ENCODE data around the gene IMMP2L.

The IMMP2L gene

GRCh38 chr7:111092406-111093236, 469.7 kb downstream of the IMMP2L start:
- ATAC-seq (ENCODE audit: low read depth), result no peak
- H3K27ac ChIP-seq (ENCODE audit: poor library complexity, severe bottlenecking), result no peak overlapping the region
- no peaks in the 10 kb centered on the region for H3K27me3 ChIP-seq (ENCODE audit: insufficient read depth, poor library complexity, severe bottlenecking)
- H3K4me1 ChIP-seq (ENCODE audit: insufficient read depth, poor library complexity, severe bottlenecking), result no peaks in the 10 kb centered on the region
- H3K9me3 ChIP-seq (ENCODE audit: severe bottlenecking), result no peaks in the 10 kb centered on the region
- no peak overlapping the region for H3K4me3 ChIP-seq (ENCODE audit: severe bottlenecking)
- no peak for TF ChIP-seq CTCF (IDR thresholded peaks at IDR 0.05; ENCODE audit: poor library complexity, severe bottlenecking)
- H3K36me3 ChIP-seq (ENCODE audit: low read depth), result no peaks in the 10 kb centered on the region
- DNase-seq (ENCODE audit: low spot score), result no peak

GRCh38 chr7:111091593-111092358, 470.5 kb downstream of the IMMP2L start:
- ATAC-seq (ENCODE audit: low read depth), result no peak
- H3K4me3 ChIP-seq (ENCODE audit: severe bottlenecking), result no peak overlapping the region
- no peak overlapping the region for H3K27ac ChIP-seq (ENCODE audit: poor library complexity, severe bottlenecking)
- TF ChIP-seq CTCF (IDR thresholded peaks at IDR 0.05; ENCODE audit: poor library complexity, severe bottlenecking), result no peak
- no peaks in the 10 kb centered on the region for H3K4me1 ChIP-seq (ENCODE audit: insufficient read depth, poor library complexity, severe bottlenecking)
- H3K27me3 ChIP-seq (ENCODE audit: insufficient read depth, poor library complexity, severe bottlenecking), result no peaks in the 10 kb centered on the region
- DNase-seq (ENCODE audit: low spot score), result no peak
- H3K36me3 ChIP-seq (ENCODE audit: low read depth), result no peaks in the 10 kb centered on the region
- H3K9me3 ChIP-seq (ENCODE audit: severe bottlenecking), result no peaks in the 10 kb centered on the region

- no peak for DNase-seq (ENCODE audit: low spot score)
These were observed 471.4 kb downstream of the IMMP2L start, which contains the start of gene LRRN3 for GRCh38 chr7:111090846-111091245. Gene LRRN3 (plus strand): TSS chr7:111091127. CDS start chr7:111122773, 31,646 bp downstream.

GRCh38 chr7:111089822-111090426, 472.4 kb downstream of the IMMP2L start:
- Histone ChIP-seq H3K9me3 (ENCODE audit: severe bottlenecking) (no peaks in the 10 kb centered on the region), H3K4me1 (ENCODE audit: insufficient read depth, poor library complexity, severe bottlenecking) (no peaks in the 10 kb centered on the region), H3K36me3 (ENCODE audit: low read depth) (no peaks in the 10 kb centered on the region), H3K27me3 (ENCODE audit: insufficient read depth, poor library complexity, severe bottlenecking) (no peaks in the 10 kb centered on the region), H3K27ac (ENCODE audit: poor library complexity, severe bottlenecking) (no peak overlapping the region), H3K4me3 (ENCODE audit: severe bottlenecking) (no peak overlapping the region)
- DNase-seq (ENCODE audit: low spot score) (no peak), ATAC-seq (ENCODE audit: low read depth) (no peak; the same call in 2 of the 3 replicates)
- TF ChIP-seq CTCF (IDR thresholded peaks at IDR 0.05; ENCODE audit: poor library complexity, severe bottlenecking), result peak; percentile 88

More at GRCh38 chr7:111090846-111091245, 471.4 kb downstream of the IMMP2L start, which contains the start of gene LRRN3:
- no peaks in the 10 kb centered on the region for H3K9me3 ChIP-seq (ENCODE audit: severe bottlenecking)
- H3K4me3 ChIP-seq (ENCODE audit: severe bottlenecking), result no peak within 1 kb of the TSS
- H3K27me3 ChIP-seq (ENCODE audit: insufficient read depth, poor library complexity, severe bottlenecking), result no peaks in the 10 kb centered on the region
- TF ChIP-seq CTCF (IDR thresholded peaks at IDR 0.05; ENCODE audit: poor library complexity, severe bottlenecking), result no peak
- no peaks in the 10 kb centered on the region for H3K36me3 ChIP-seq (ENCODE audit: low read depth)
- no peaks in the 10 kb centered on the region for H3K4me1 ChIP-seq (ENCODE audit: insufficient read depth, poor library complexity, severe bottlenecking)
- no peak within 1 kb of the TSS for H3K27ac ChIP-seq (ENCODE audit: poor library complexity, severe bottlenecking)
- ATAC-seq (ENCODE audit: low read depth), result no peak

Data from RWPE2 (cell line).